Gastroesophageal sphincter (tissue), 3 donors: ENCODE measurements around the gene PGAM1.

ENCODE experiments used
- CTCF ChIP-seq, 4 experiments: fragments of 200-600 bp in 2 of 4; fragments of 450-650 bp in 2 of 4; sonication (generic) in 1 of 4; IDR thresholded peaks; one replicate each; pipeline ENCODE4 v1.5.1; 2017 to 2019; ENCODE audit warnings: antibody characterized with exemption in 4 of 4, mild to moderate bottlenecking in 2 of 4, moderate library complexity in 2 of 4
- EP300 ChIP-seq: sonication (generic); formaldehyde crosslinking; IDR thresholded peaks from one replicate; pipeline ENCODE4 v1.6.1; 2017; ENCODE audit warnings: antibody characterized with exemption, mild to moderate bottlenecking
- POLR2A ChIP-seq, 2 donors: fragments of 450-650 bp; IDR thresholded peaks; one replicate each; pipeline ENCODE4 v1.6.1; 2017; ENCODE audit warnings: antibody characterized with exemption in 2 of 2, mild to moderate bottlenecking in 2 of 2, moderate library complexity in 1 of 2
- POLR2AphosphoS5 ChIP-seq: sonication (generic); formaldehyde crosslinking; IDR thresholded peaks from one replicate; pipeline ENCODE4 v1.6.1; 2017; ENCODE audit warnings: antibody characterized with exemption

- TF ChIP-seq POLR2AphosphoS5 (no peak), CTCF (IDR thresholded peaks at IDR 0.05) (no peak), POLR2A (IDR thresholded peaks at IDR 0.05) (no peak), EP300 (no peak)
Measured at GRCh38 chr10:97426776-97427570, 982 bp downstream of the PGAM1 start.
